H7 (cell line): Measurements from ENCODE around the gene LPO. TPM values are rescaled to one million over a fixed set of nuclear protein-coding genes. Genes with fewer than 3 reads are reported as not detected.

Source experiments
- DNase-seq: peaks from one replicate; pipeline ENCODE4 v3.0.0; 2012
- H3K27me3 ChIP-seq: 2 replicates; pipeline ENCODE4 v1.6.0; 2011; ENCODE audit warnings: mild to moderate bottlenecking, low read length; ENCODE audit not compliant: control insufficient read depth, insufficient read depth
- H3K36me3 ChIP-seq: replicated peaks from 2 replicates; pipeline ENCODE4 v1.5.1; 2011; ENCODE audit warnings: low read length; ENCODE audit not compliant: control insufficient read depth, insufficient read depth
- H3K4me3 ChIP-seq: 2 replicates; pipeline ENCODE4 v1.5.1; 2011; ENCODE audit warnings: low read depth, mild to moderate bottlenecking, control low read depth, low read length, moderate library complexity; ENCODE audit not compliant: insufficient read depth
- total RNA-seq: library from RNA; depleted of rRNA; stranded (reverse); fragments of >200 nt; shearing (Covaris generic); gene quantifications from 2 replicates; pipeline ENCODE4 v1.2.3, GENCODE V29; 2014

The LPO gene
- total RNA-seq, 1 experiment from 2014 or later, result not detected

GRCh38 chr17:58305626-58306025 is 67.2 kb downstream of the LPO start:
- Histone ChIP-seq H3K27me3 (no peaks in the 10 kb centered on the region), H3K36me3 (no peaks in the 10 kb centered on the region; the same call in 1 of the 2 replicates), H3K4me3 (no peak overlapping the region)
- DNase-seq, result peak; percentile 55

GRCh38 chr17:58306131-58306951 is 68.0 kb downstream of the LPO start:
- no peaks in the 10 kb centered on the region; the same call in none of the 2 replicates for H3K36me3 ChIP-seq
- no peaks in the 10 kb centered on the region for H3K27me3 ChIP-seq
- no peak for DNase-seq
- H3K4me3 ChIP-seq, result no peak overlapping the region

GRCh38 chr17:58307468-58308172 is 69.2 kb downstream of the LPO start:
- Histone ChIP-seq H3K27me3 (no peaks in the 10 kb centered on the region), H3K4me3 (no peak overlapping the region), H3K36me3 (no peaks in the 10 kb centered on the region; the same call in none of the 2 replicates)
- no peak for DNase-seq

- peak; percentile 95 for DNase-seq
- H3K4me3 ChIP-seq, result no peak overlapping the region
Measured at GRCh38 chr17:58308173-58308984, 70.0 kb downstream of the LPO start.

GRCh38 chr17:58308985-58309917 is 70.9 kb downstream of the LPO start:
- H3K4me3 ChIP-seq, result no peak overlapping the region
- DNase-seq, result peak; percentile 39
- no peaks in the 10 kb centered on the region for H3K27me3 ChIP-seq
- H3K36me3 ChIP-seq, result no peaks in the 10 kb centered on the region; the same call in none of the 2 replicates

More at GRCh38 chr17:58308173-58308984, 70.0 kb downstream of the LPO start:
- H3K36me3 ChIP-seq, result no peaks in the 10 kb centered on the region; the same call in none of the 2 replicates
- H3K27me3 ChIP-seq, result no peaks in the 10 kb centered on the region

GRCh38 chr17:58309918-58310259 is 71.5 kb downstream of the LPO start:
- no peaks in the 10 kb centered on the region for H3K27me3 ChIP-seq
- no peak for DNase-seq
- no peaks in the 10 kb centered on the region; the same call in none of the 2 replicates for H3K36me3 ChIP-seq

GRCh38 chr17:58310511-58311428 is 72.4 kb downstream of the LPO start:
- H3K36me3 ChIP-seq, result no peaks in the 10 kb centered on the region; the same call in none of the 2 replicates
- no peaks in the 10 kb centered on the region for H3K27me3 ChIP-seq
- no peak overlapping the region for H3K4me3 ChIP-seq
- DNase-seq, result peak; percentile 45

More at GRCh38 chr17:58309918-58310259, 71.5 kb downstream of the LPO start:
- no peak overlapping the region for H3K4me3 ChIP-seq

- peak; percentile 20 for DNase-seq
- Histone ChIP-seq H3K36me3 (peaks cover 2% of the 10 kb centered on the region), H3K4me3 (no peak overlapping the region), H3K27me3 (no peaks in the 10 kb centered on the region)
Measured at GRCh38 chr17:58311429-58311894, 73.1 kb downstream of the LPO start.

- H3K27me3 ChIP-seq, result no peaks in the 10 kb centered on the region
- peaks cover 2% of the 10 kb centered on the region for H3K36me3 ChIP-seq
- DNase-seq, result peak; percentile 53
- no peak overlapping the region for H3K4me3 ChIP-seq
Measured at GRCh38 chr17:58312021-58312630, 73.7 kb downstream of the LPO start.

GRCh38 chr17:58312829-58313228 is 74.4 kb downstream of the LPO start:
- Histone ChIP-seq H3K36me3 (peaks cover 2% of the 10 kb centered on the region; the same call in 1 of the 2 replicates), H3K4me3 (no peak overlapping the region), H3K27me3 (no peaks in the 10 kb centered on the region)
- DNase-seq, result peak; percentile 28

- Histone ChIP-seq H3K4me3 (no peak overlapping the region), H3K36me3 (peaks cover 2% of the 10 kb centered on the region; the same call in 1 of the 2 replicates), H3K27me3 (no peaks in the 10 kb centered on the region)
- peak; percentile 27 for DNase-seq
Measured at GRCh38 chr17:58313815-58314705, 75.7 kb downstream of the LPO start.

- H3K4me3 ChIP-seq, result no peak overlapping the region
- H3K27me3 ChIP-seq, result no peaks in the 10 kb centered on the region
- DNase-seq, result peak; percentile 11
- H3K36me3 ChIP-seq, result peaks cover 2% of the 10 kb centered on the region; the same call in 1 of the 2 replicates
Measured at GRCh38 chr17:58314706-58315015, 76.3 kb downstream of the LPO start.
